Heart right ventricle (tissue), 16 donors: ENCODE measurements around the gene CES3. TPM values are rescaled to one million over a fixed set of nuclear protein-coding genes. Genes with fewer than 3 reads are reported as not detected.

Source experiments
- ATAC-seq, 8 donors: fragments of 200-7000 bp; cut with Tn5 transposase; one replicate each; pipeline ENCODE4 v1.9.1; 2020; ENCODE audit warnings: mild to moderate bottlenecking in 8 of 8, moderate library complexity in 8 of 8, moderate number of reproducible peaks in 1 of 8
- DNase-seq, 2 donors: peaks; one replicate each; pipeline ENCODE4 v3.0.0-alpha.2; 2020
- H3K27ac ChIP-seq, 10 donors: fragments of 200-600 bp; sonication (generic) in 2 of 10; one replicate each; pipeline versions ENCODE4 v1.5.0 to v1.8.0; 2020 to 2022; ENCODE audit warnings: mild to moderate bottlenecking in 3 of 10
- H3K27me3 ChIP-seq, 7 donors: fragments of 200-600 bp; one replicate each; pipeline ENCODE4 v1.8.0; 2021 to 2022; ENCODE audit warnings: mild to moderate bottlenecking in 2 of 7
- H3K36me3 ChIP-seq, 9 donors: fragments of 200-600 bp; sonication (generic) in 1 of 9; one replicate each; pipeline versions ENCODE4 v1.5.0 to v1.8.0; 2020 to 2022; ENCODE audit warnings: mild to moderate bottlenecking in 2 of 9
- H3K4me1 ChIP-seq, 9 donors: fragments of 200-600 bp; sonication (generic) in 1 of 9; one replicate each; pipeline versions ENCODE4 v1.5.0 to v1.8.0; 2020 to 2022; ENCODE audit warnings: mild to moderate bottlenecking in 4 of 9
- H3K4me3 ChIP-seq, 10 donors: fragments of 200-600 bp; sonication (generic) in 2 of 10; one replicate each; pipeline versions ENCODE4 v1.5.0 to v1.8.0; 2020 to 2022; ENCODE audit warnings: mild to moderate bottlenecking in 7 of 10, moderate library complexity in 2 of 10
- H3K9me3 ChIP-seq, 11 donors: fragments of 200-600 bp in 10 of 11; sonication (generic) in 2 of 11; one replicate each; pipeline versions ENCODE4 v1.5.0 to v1.8.0; 2013 to 2022; ENCODE audit warnings: mild to moderate bottlenecking in 2 of 11, control low read depth in 1 of 11, moderate library complexity in 1 of 11
- whole genome bisulfite sequencing, 2 donors: extraction: QIAGEN DNeasy Blood & Tissue Kit; methylation state at CpG; one replicate each; pipeline ENCODE4 v1.1.7; 2013; ENCODE audit warnings: inconsistent platforms in 1 of 2; 5-methylcytosine and 5-hydroxymethylcytosine counted together
- intact Hi-C, 10 donors: fragments of 100-400 bp; cut with DNase I; formaldehyde crosslinking; loops; one replicate each; pipeline versions ENCODE4 v1.11.1 to v1.14.2; 2022
- polyA plus RNA-seq, 2 donors: library from polyadenylated mRNA; stranded (reverse); fragments of 200-250 nt; gene quantifications; one replicate each; pipeline ENCODE4 v1.2.3, GENCODE V29; 2013
- total RNA-seq, 10 donors: library from RNA; stranded (reverse); fragmentation: NEBNext Ultra II Directional in 3 of 10; extraction: Animal tissue kit (Norgen Biotek cat#: 25700) in 3 of 10; gene quantifications; one replicate each; pipeline versions ENCODE4 v1.2.1 to v1.2.4, GENCODE V29; 2021 to 2023
- TF ChIP-seq, protein P1 (sequence below), 9 donors: fragments of 200-600 bp; sonication (generic) in 2 of 9; IDR thresholded peaks; one replicate each; pipeline versions ENCODE4 v1.5.0 to v1.8.0; 2021 to 2022; ENCODE audit warnings: antibody characterized with exemption in 9 of 9, mild to moderate bottlenecking in 5 of 9, moderate library complexity in 1 of 9
- donor health status: Arrhythmogenic right ventricular cardiomyopathy.
- donor health status: ischemic (EF 13 %, LVEDD 7.1; RV severe dilation, severe dysfunction).
- donor health status: healthy with polysubstance abuse.
- donor health status: DM: no; HTN: yes; CAD: no.
- donor health status: DM: no; HTN: no; CAD: no.
- donor health status: ischemic (EF 25% LVEDD 6.9; RV normal size, moderate dysfunction).
- donor health status: ischemic (EF 25% LVEDD 5.7; RV mildly dilated, moderate dysfunction).
- donor health status: healthy.
- donor health status: DM: yes; HTN: yes; CAD: no.
- donor health status: Ischemic cardiomyopathy.
- donor health status: ischemic (EF 35%, LVEDD 5.7; RV mildly dilated, moderate dysfunction).
- donor health status: nonischemic (EF 11% LVEDD 7.7; RV severe dilation, severe dysfunction).
- donor health status: DM: yes; HTN: yes; CAD: no.
- donor health status: PGD.
- donor health status: ischemic (EF 29% LVEDD 5.4; RV normal size, mild dysfunction).
- donor health status: nonischemic (EF 23%, LVEDD 6.1; RV moderate dilation, normal function).

The CES3 gene
- total and polyA plus RNA-seq, 12 donors: 0.07 to 2.8 (median 1.1) TPM

DNA sequence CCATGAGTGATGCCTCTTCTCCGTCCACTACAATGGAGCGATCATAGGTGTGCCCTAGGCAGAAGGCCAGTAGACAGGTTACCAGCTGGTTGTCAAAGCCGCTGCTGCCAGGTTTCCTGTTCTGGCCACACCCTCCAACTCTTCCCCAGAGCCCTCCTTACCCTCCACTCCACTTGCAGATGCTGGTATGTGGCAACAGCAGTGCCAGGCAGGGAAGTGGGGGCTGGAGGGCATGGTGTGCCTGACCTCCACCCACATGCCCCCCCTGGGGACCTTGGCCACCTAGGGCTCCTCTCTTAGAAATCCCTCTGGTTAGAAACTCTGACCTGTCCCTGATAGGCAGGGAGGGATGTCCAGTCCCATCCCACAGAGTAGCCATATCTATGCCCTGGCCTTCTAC lies 37.2 kb upstream of the CES3 start:
- DNase-seq: no peak
- intact Hi-C loops: loop anchor here in 1 of 10 donors (1.0 kb wide), 1 partner anchor 21 kb away; no protein-coding TSS in a partner anchor
- 33 to 37% methylated on average over 3 of the region's 3 CpGs for WGBS, 2 donors
- Histone ChIP-seq H3K36me3 (peaks cover 0 to 14% (median 0%) of the 10 kb centered on the region in 9 donors), H3K27me3 (peaks cover 0 to 63% (median 21%) of the 10 kb centered on the region in 7 donors), H3K4me3 (peak overlapping the region; percentile 44 to 79 (median 68)), H3K4me1 (peaks cover 12 to 94% (median 44%) of the 10 kb centered on the region in 9 donors), H3K27ac (peak overlapping the region; percentile 77 to 97 (median 90)), H3K9me3 (no peaks in the 10 kb centered on the region)
- TF ChIP-seq, protein P1, sequence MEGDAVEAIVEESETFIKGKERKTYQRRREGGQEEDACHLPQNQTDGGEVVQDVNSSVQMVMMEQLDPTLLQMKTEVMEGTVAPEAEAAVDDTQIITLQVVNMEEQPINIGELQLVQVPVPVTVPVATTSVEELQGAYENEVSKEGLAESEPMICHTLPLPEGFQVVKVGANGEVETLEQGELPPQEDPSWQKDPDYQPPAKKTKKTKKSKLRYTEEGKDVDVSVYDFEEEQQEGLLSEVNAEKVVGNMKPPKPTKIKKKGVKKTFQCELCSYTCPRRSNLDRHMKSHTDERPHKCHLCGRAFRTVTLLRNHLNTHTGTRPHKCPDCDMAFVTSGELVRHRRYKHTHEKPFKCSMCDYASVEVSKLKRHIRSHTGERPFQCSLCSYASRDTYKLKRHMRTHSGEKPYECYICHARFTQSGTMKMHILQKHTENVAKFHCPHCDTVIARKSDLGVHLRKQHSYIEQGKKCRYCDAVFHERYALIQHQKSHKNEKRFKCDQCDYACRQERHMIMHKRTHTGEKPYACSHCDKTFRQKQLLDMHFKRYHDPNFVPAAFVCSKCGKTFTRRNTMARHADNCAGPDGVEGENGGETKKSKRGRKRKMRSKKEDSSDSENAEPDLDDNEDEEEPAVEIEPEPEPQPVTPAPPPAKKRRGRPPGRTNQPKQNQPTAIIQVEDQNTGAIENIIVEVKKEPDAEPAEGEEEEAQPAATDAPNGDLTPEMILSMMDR (IDR thresholded peaks at IDR 0.05): no peak
- ATAC-seq: peak in 1 of 8 donors; percentile 1

DNA sequence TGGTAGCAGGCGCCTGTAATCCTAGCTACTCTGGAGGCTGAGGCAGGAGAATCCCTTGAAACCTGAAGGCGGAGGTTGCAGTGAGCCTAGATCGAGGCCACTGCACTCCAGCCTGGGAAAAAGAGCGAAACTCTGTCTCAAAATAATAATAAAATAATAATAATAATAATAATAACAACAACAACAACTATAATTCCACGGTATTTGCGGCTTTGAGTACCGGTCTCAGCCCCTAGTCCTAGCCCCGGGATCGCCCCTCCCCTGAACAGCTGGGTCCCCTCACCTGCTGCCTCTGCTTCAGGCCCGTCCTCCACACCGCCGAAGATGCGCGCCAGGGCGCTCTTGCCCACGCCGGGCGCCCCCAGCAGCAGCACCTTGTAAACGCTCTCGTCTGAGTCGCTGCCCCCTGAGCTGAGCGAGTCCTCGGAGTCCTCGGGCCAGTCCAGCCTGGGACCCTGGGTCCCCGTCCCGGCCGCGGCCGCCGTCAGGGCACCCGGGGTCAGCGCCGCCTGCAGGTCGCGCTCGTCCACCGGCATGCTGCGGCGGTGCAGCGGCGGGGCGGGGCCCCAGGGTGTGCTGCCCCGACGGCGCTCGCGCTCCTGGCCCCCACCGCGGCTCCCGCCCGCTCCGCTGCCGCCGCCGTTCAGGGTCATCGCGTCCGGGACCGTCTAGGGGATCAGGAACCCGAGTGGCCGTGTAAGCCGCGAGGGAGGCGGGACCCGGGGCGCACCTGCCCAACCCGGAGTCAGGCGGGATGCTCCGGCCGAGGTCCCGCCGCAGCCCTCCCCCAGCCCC lies 36.3 kb upstream of the CES3 start:
- peak overlapping the region; percentile 44 to 79 (median 68) for H3K4me3 ChIP-seq
- peak in 1 of 2 donors; percentile 62 for DNase-seq
- 4 to 8% methylated on average over 70 to 72 of the region's 72 CpGs for WGBS, 2 donors
- H3K9me3 ChIP-seq: no peaks in the 10 kb centered on the region
- ATAC-seq: peak in 4 of 8 donors; percentile 11 to 18 (median 16)
- intact Hi-C loops: loop anchor here in 1 of 10 donors (1.0 kb wide), 1 partner anchor 19 kb away; no protein-coding TSS in a partner anchor
- H3K36me3 ChIP-seq: peaks cover 0 to 14% (median 0%) of the 10 kb centered on the region in 9 donors
- H3K4me1 ChIP-seq: peaks cover 10 to 89% (median 39%) of the 10 kb centered on the region in 9 donors
- H3K27me3 ChIP-seq: peaks cover 0 to 63% (median 21%) of the 10 kb centered on the region in 7 donors
- peak overlapping the region; percentile 77 to 97 (median 90) for H3K27ac ChIP-seq
- TF ChIP-seq, protein P1 (IDR thresholded peaks at IDR 0.05): peak in 7 of 9 donors; percentile 24 to 61 (median 34)

DNA sequence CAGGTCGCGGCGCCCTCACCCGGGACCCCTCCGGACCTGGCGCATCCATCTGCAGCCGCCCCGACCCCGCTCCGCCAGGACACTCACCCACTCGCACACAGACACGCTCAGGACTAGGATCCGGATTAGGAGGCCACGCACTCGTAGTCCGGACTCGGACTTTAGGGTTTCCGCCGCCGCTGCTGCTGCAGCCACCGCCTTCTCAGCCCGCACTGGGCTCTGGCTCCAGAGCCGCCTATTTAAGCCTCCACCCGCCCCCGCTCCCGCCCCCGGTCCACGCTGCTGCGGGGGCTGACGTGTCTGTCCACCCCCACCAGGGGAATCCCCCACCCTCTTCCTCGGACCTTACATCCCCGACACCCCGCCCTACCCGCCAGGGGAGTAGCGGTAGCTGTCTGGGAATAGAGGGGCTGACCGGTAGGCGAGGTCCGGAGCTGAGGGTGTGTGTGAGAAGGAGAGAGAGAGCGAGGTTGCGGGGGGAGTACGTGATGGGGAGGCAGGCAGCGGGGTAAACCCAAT lies 35.7 kb upstream of the CES3 start, which contains the start of gene RRAD:
Gene RRAD (minus strand): TSS at position 214 of the 519 bp plus-strand sequence. CDS start 356 bp downstream, outside the sequence.
- peaks cover 0 to 59% (median 18%) of the 10 kb centered on the region in 7 donors for H3K27me3 ChIP-seq
- TF ChIP-seq, protein P1 (IDR thresholded peaks at IDR 0.05): no peak
- H3K4me3 ChIP-seq: peak within 1 kb of the TSS; percentile 44 to 79 (median 68)
- DNase-seq (peak; percentile 72 to 74), ATAC-seq (peak; percentile 39 to 62 (median 49))
- peak within 1 kb of the TSS; percentile 77 to 97 (median 90) for H3K27ac ChIP-seq
- peaks cover 5 to 86% (median 36%) of the 10 kb centered on the region in 9 donors for H3K4me1 ChIP-seq
- H3K36me3 ChIP-seq: peaks cover 0 to 14% (median 0%) of the 10 kb centered on the region in 9 donors
- WGBS, 2 donors: 2 to 3% methylated on average over 36 to 42 of the region's 42 CpGs
- H3K9me3 ChIP-seq: no peaks in the 10 kb centered on the region
- intact Hi-C loops: loop anchor here in 1 of 10 donors (1.0 kb wide), 1 partner anchor 20 kb away; no protein-coding TSS in a partner anchor
